Measurements from ENCODE around the gene ARHGEF39.

- TF ChIP-seq CTCF (IDR thresholded peaks at IDR 0.05; ENCODE audit: poor library complexity) (no peak), EZH2phosphoT487 (IDR thresholded peaks at IDR 0.05; ENCODE audit: low read depth, severe bottlenecking, unreplicated experiment) (no peak), EZH2 (IDR thresholded peaks at IDR 0.05; ENCODE audit: borderline replicate concordance) (no peak)
Observed at GRCh38 chr9:35636135-35636876, 28.7 kb downstream of the ARHGEF39 start.

Measured in hepatocyte (in vitro differentiated cells).